ENCODE measurements around the gene TTC12.

DNA sequence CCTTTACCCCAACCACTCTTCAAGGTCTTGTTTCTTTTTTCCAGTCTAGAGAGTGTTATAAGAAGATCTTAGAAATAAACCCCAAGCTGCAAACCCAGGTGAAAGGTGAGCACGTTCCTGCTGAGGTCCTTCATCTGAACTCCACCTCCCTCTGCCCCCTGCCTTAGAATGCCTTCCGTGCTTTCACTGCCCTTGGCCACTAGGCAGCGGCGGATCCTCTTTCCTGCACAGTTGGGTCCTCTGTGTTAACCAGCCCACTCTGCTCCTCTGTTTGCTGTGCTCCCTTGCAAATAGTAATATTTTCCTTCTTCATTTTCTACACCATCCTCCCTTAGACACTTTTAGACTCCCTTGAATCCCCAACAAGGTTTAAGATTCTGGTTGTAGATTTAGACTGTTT is 24.3 kb downstream of the TTC12 start:
- TF ChIP-seq GATA2 (IDR thresholded peaks at IDR 0.05; ENCODE audit: low read depth, low read length) (no peak), GATA3 (IDR thresholded peaks at IDR 0.05; ENCODE audit: low read depth, low read length) (no peak)

Measured in SH-SY5Y (cell line).